ENCODE data around the gene MARVELD2. TPM values are rescaled to one million over a fixed set of nuclear protein-coding genes. Genes with fewer than 3 reads are reported as not detected.

MARVELD2 gene
- total and polyA plus RNA-seq, 7 experiments from 2014 or later, result 0.37 to 1.1 (median 0.84) TPM; not detected in 2

DNA sequence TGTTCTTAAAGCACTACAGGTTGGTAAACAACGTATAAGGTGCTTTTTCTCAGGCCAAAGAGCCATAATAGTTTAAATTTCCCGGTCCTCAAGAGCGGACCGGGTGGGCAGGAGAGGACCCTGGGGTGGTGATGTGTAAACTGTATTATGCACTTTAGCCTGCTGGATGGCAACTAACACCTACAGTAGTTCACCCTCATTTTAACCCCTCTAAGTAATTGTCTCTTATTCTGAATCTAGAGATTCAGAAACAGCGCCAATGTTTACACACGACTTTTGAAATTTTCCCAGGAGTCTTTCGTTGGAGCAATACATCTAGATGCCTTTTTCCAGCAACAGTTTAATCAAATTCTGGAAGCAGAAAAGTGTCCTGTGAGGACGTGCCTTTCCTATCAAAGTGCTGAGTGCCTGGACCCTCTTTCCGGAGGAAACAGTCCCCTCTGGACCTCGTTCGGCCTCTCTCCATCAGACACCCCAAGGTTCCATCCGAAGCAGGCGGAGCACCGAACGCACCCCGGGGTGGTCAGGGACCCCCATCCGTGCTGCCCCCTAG lies 77.0 kb downstream of the MARVELD2 start:
- ATAC-seq (no peak), DNase-seq (no peak)
- intact Hi-C loops (cut with micrococcal nuclease), result loop anchor here in 1 of 2 donors (2.0 kb wide), 1 partner anchor 399 kb away; no protein-coding TSS in a partner anchor
- H3K9me3 Mint-ChIP-seq, result no peaks in the 10 kb centered on the region
- ChIA-PET POLR2A (no interaction called here), CTCF (no interaction called here)
- no peaks in the 10 kb centered on the region for H3K36me3 ChIP-seq (ENCODE audit: control insufficient read depth in 2 of 3, insufficient read depth in 3 of 3, low read length in 3 of 3)
- no peaks in the 10 kb centered on the region for H3K4me1 ChIP-seq (ENCODE audit: control insufficient read depth in 2 of 2, insufficient read depth in 2 of 2, low read length in 2 of 2)
- peaks cover 0 to 13% (median 8%) of the 10 kb centered on the region in 7 donors for H3K4me1 Mint-ChIP-seq
- H3K36me3 Mint-ChIP-seq, result no peaks in the 10 kb centered on the region
- H3K9me3 ChIP-seq (ENCODE audit: control insufficient read depth in 2 of 3, low read length in 3 of 3), result no peaks in the 10 kb centered on the region
- peaks cover 0 to 5% of the 10 kb centered on the region in 2 donors for H3K27me3 ChIP-seq (ENCODE audit: control insufficient read depth in 2 of 2, insufficient read depth in 2 of 2, low read length in 2 of 2)
- H3K4me3 ChIP-seq (ENCODE audit: low read length), result no peak overlapping the region
- H3K27ac ChIP-seq (ENCODE audit: low read depth, low read length), result no peak overlapping the region
- peak overlapping the region; percentile 9 to 81 (median 66) for H3K4me3 Mint-ChIP-seq
- no peak overlapping the region for H3K27ac Mint-ChIP-seq
- H3K27me3 Mint-ChIP-seq, result peaks cover 23 to 71% (median 46%) of the 10 kb centered on the region in 5 donors

DNA sequence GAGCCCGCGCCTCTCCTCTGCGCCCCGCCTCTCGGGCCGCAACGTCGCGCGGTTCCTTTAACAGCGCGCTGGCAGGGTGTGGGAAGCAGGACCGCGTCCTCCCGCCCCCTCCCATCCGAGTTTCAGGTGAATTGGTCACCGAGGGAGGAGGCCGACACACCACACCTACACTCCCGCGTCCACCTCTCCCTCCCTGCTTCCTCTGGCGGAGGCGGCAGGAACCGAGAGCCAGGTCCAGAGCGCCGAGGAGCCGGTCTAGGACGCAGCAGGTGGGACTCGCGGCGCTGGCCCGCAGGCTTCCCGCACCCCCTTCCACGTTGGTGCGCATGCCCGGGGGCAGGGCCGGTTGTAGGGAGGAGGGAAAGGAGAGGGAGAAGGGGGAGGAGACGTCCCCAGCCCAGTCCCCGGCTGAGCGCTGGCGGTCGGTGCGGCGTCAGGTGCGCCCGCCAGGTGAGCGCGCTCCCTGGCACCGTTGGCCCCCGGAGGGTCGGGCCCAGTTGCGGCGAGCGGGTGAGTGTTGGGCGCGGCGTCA lies 77.5 kb downstream of the MARVELD2 start, which contains the start of gene OCLN:
Gene OCLN (plus strand): TSS at position 400 of the 532 bp plus-strand sequence. CDS start 11,455 bp downstream, outside the sequence.
- H3K27ac ChIP-seq (ENCODE audit: low read depth, low read length), result no peak within 1 kb of the TSS
- H3K27me3 Mint-ChIP-seq, result peaks cover 26 to 72% (median 49%) of the 10 kb centered on the region in 5 donors
- POLR2A ChIA-PET, result no interaction called here
- H3K9me3 ChIP-seq (ENCODE audit: control insufficient read depth in 2 of 3, low read length in 3 of 3), result no peaks in the 10 kb centered on the region
- H3K36me3 Mint-ChIP-seq, result no peaks in the 10 kb centered on the region
- DNase-seq (peak in 3 of 9 donors; percentile 1 to 39 (median 11)), ATAC-seq (peak; percentile 36)
- H3K36me3 ChIP-seq (ENCODE audit: control insufficient read depth in 2 of 3, insufficient read depth in 3 of 3, low read length in 3 of 3), result no peaks in the 10 kb centered on the region
- peaks cover 0 to 13% (median 8%) of the 10 kb centered on the region in 7 donors for H3K4me1 Mint-ChIP-seq
- no peaks in the 10 kb centered on the region for H3K9me3 Mint-ChIP-seq
- H3K27me3 ChIP-seq (ENCODE audit: control insufficient read depth in 2 of 2, insufficient read depth in 2 of 2, low read length in 2 of 2), result peaks cover 0 to 5% of the 10 kb centered on the region in 2 donors
- CTCF ChIA-PET, result no interaction called here
- H3K4me3 Mint-ChIP-seq, result peak within 1 kb of the TSS; percentile 41 to 81 (median 76)
- no peaks in the 10 kb centered on the region for H3K4me1 ChIP-seq (ENCODE audit: control insufficient read depth in 2 of 2, insufficient read depth in 2 of 2, low read length in 2 of 2)
- intact Hi-C loops (cut with micrococcal nuclease), result loop anchor here in 1 of 2 donors (2.0 kb wide), 1 partner anchor 400 kb away; no protein-coding TSS in a partner anchor
- H3K27ac Mint-ChIP-seq, result no peak within 1 kb of the TSS
- peak within 1 kb of the TSS; percentile 29 for H3K4me3 ChIP-seq (ENCODE audit: low read length)

DNA sequence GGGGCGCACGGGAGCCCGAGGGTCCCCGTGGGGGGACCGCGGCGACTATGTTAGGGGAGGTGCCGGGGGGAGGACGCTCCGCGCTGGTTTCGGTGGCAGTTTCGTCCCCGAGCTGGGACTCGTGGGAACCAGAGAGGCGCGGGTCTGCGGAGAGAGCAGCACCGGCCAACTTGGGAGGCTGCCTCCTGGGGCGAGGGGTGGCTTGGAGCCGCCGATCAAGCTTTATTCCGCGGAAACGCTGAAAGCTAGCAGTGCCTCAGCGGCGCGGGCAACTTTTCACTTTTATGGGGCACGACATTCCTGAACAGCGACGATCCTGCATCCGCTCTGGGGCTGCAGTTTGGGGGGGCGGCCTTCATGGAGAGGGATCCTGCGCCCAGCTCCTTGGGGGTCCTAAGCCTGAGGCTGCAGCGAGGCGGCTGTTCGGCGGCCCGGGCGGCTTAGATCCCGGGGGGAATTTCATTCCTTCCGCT lies 78.0 kb downstream of the MARVELD2 start:
- Histone ChIP-seq H3K36me3 (ENCODE audit: control insufficient read depth in 2 of 3, insufficient read depth in 3 of 3, low read length in 3 of 3) (no peaks in the 10 kb centered on the region), H3K4me3 (ENCODE audit: low read length) (peak overlapping the region; percentile 29), H3K27ac (ENCODE audit: low read depth, low read length) (no peak overlapping the region), H3K9me3 (ENCODE audit: control insufficient read depth in 2 of 3, low read length in 3 of 3) (no peaks in the 10 kb centered on the region), H3K27me3 (ENCODE audit: control insufficient read depth in 2 of 2, insufficient read depth in 2 of 2, low read length in 2 of 2) (peaks cover 0 to 5% of the 10 kb centered on the region in 2 donors), H3K4me1 (ENCODE audit: control insufficient read depth in 2 of 2, insufficient read depth in 2 of 2, low read length in 2 of 2) (no peaks in the 10 kb centered on the region)
- intact Hi-C loops (cut with micrococcal nuclease), result loop anchor here in 1 of 2 donors (2.0 kb wide), 1 partner anchor 400 kb away; no protein-coding TSS in a partner anchor
- ChIA-PET CTCF (no interaction called here), POLR2A (no interaction called here)
- DNase-seq (no peak), ATAC-seq (peak; percentile 26)
- Mint-ChIP-seq H3K9me3 (no peaks in the 10 kb centered on the region), H3K4me3 (peak overlapping the region; percentile 41 to 81 (median 76)), H3K36me3 (no peaks in the 10 kb centered on the region), H3K4me1 (peaks cover 0 to 13% (median 8%) of the 10 kb centered on the region in 7 donors), H3K27me3 (peaks cover 30 to 72% (median 53%) of the 10 kb centered on the region in 5 donors), H3K27ac (no peak overlapping the region)

DNA sequence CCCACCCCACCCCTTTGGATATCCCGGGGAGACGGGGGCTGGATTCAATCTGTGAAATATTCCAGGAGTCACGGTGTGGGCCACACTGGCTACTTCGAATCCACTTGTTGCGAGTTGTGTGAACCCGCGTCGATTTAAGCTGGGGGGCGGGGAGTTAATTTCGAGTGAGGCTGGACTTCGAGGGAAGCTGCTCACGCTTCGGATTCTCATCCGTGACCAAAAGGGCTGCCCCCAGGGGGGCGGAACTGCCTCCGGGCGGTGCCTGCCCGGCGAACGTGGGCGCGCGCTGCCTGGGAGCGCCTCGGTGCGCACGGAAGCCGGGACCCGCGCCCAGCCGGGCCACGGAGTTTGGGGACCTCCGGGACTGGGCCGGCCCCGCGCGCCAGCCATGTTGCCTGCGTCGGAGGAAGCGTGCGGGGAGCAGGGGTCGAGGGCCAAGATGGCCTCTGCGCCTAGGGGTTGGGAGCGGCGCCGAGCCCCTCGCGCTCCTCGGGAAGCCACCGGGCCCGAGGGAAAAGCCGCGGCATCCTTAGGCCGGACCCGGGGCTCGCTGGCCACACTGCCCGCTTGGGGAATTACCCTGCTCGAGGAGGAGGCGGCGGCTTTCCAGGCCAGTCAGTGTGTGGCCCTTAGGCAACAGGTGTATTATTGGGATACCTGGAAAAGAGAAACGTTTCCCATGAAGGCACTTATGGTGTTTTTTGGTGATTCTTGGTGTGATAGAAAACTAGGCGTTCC lies 78.6 kb downstream of the MARVELD2 start:
- no peaks in the 10 kb centered on the region for H3K36me3 ChIP-seq (ENCODE audit: control insufficient read depth in 2 of 3, insufficient read depth in 3 of 3, low read length in 3 of 3)
- H3K27ac Mint-ChIP-seq, result no peak overlapping the region
- POLR2A ChIA-PET, result no interaction called here
- no peak overlapping the region for H3K27ac ChIP-seq (ENCODE audit: low read depth, low read length)
- H3K27me3 ChIP-seq (ENCODE audit: control insufficient read depth in 2 of 2, insufficient read depth in 2 of 2, low read length in 2 of 2), result peaks cover 0 to 5% of the 10 kb centered on the region in 2 donors
- H3K9me3 ChIP-seq (ENCODE audit: control insufficient read depth in 2 of 3, low read length in 3 of 3), result no peaks in the 10 kb centered on the region
- ATAC-seq (peak; percentile 36), DNase-seq (peak in 1 of 9 donors; percentile 25)
- no peaks in the 10 kb centered on the region for H3K36me3 Mint-ChIP-seq
- H3K9me3 Mint-ChIP-seq, result no peaks in the 10 kb centered on the region
- peak overlapping the region; percentile 29 for H3K4me3 ChIP-seq (ENCODE audit: low read length)
- H3K4me1 Mint-ChIP-seq, result peaks cover 0 to 13% (median 8%) of the 10 kb centered on the region in 7 donors
- CTCF ChIA-PET, result no interaction called here
- no peaks in the 10 kb centered on the region for H3K4me1 ChIP-seq (ENCODE audit: control insufficient read depth in 2 of 2, insufficient read depth in 2 of 2, low read length in 2 of 2)
- intact Hi-C loops (cut with micrococcal nuclease), result loop anchor here in 1 of 2 donors (2.0 kb wide), 1 partner anchor 401 kb away; no protein-coding TSS in a partner anchor
- H3K4me3 Mint-ChIP-seq, result peak overlapping the region; percentile 64 to 81 (median 76)
- peaks cover 30 to 71% (median 53%) of the 10 kb centered on the region in 5 donors for H3K27me3 Mint-ChIP-seq

Other genes starting within 250 kb of the MARVELD2 start
- 100 to 1,000 TPM in 1 of 5 experiments, 1 to 10 TPM in 4; 1.3 to 110 (median 3.4) TPM for gene CCNB1, start 248.0 kb upstream of the MARVELD2 start, total RNA-seq
- 1 to 10 TPM; 2.6 to 4.7 TPM for gene CCNB1, start 248.0 kb upstream of the MARVELD2 start, polyA plus RNA-seq
- 10 to 100 TPM in 1 of 5 experiments, 1 to 10 TPM in 4; 3.4 to 25.3 (median 8.2) TPM for gene CENPH, start 225.5 kb upstream of the MARVELD2 start, total RNA-seq
- 10 to 100 TPM in 1 of 2 donors, 1 to 10 TPM in 1; 7.4 to 10.5 TPM for gene CENPH, start 225.5 kb upstream of the MARVELD2 start, polyA plus RNA-seq
- 10 to 100 TPM; 18.2 to 28.9 (median 21.8) TPM for gene CDK7, start 180.2 kb upstream of the MARVELD2 start, total RNA-seq
- 10 to 100 TPM; 19.7 to 24.7 TPM for gene CDK7, start 180.2 kb upstream of the MARVELD2 start, polyA plus RNA-seq
- 10 to 100 TPM in 3 of 5 experiments, 1 to 10 TPM in 2; 5.4 to 11.8 (median 10.4) TPM for gene CCDC125, start 82.3 kb upstream of the MARVELD2 start, total RNA-seq
- gene CCDC125, start 82.3 kb upstream of the MARVELD2 start, polyA plus RNA-seq, result 1 to 10 TPM; 5.0 TPM
- gene AK6, start 45.6 kb upstream of the MARVELD2 start, total RNA-seq, result 10 to 100 TPM; 12.4 to 30.2 (median 24.0) TPM
- gene AK6, start 45.6 kb upstream of the MARVELD2 start, polyA plus RNA-seq, result 10 to 100 TPM; 73.9 to 76.6 TPM
- 10 to 100 TPM; 48.5 to 54.1 (median 50.4) TPM for gene TAF9, start 45.6 kb upstream of the MARVELD2 start, total RNA-seq
- 100 to 1,000 TPM; 116 to 135 TPM for gene TAF9, start 45.6 kb upstream of the MARVELD2 start, polyA plus RNA-seq
- 10 to 100 TPM; 19.7 to 32.0 (median 26.3) TPM for gene RAD17, start 45.3 kb upstream of the MARVELD2 start, total RNA-seq
- 10 to 100 TPM; 23.8 to 23.9 TPM for gene RAD17, start 45.3 kb upstream of the MARVELD2 start, polyA plus RNA-seq
- gene OCLN, start 77.7 kb downstream of the MARVELD2 start, total RNA-seq, result 1 to 10 TPM in 4 of 5 experiments, under 1 TPM in 1; 0.44 to 8.5 (median 6.2) TPM
- under 1 TPM; 0.07 to 0.12 TPM for gene OCLN, start 77.7 kb downstream of the MARVELD2 start, polyA plus RNA-seq
- 10 to 100 TPM; 30.8 to 52.2 (median 42.6) TPM for gene GTF2H2C, start 145.1 kb downstream of the MARVELD2 start, total RNA-seq
- 10 to 100 TPM; 17.3 to 17.6 TPM for gene GTF2H2C, start 145.1 kb downstream of the MARVELD2 start, polyA plus RNA-seq